ENCODE measurements around the gene INPP5A.

DNA sequence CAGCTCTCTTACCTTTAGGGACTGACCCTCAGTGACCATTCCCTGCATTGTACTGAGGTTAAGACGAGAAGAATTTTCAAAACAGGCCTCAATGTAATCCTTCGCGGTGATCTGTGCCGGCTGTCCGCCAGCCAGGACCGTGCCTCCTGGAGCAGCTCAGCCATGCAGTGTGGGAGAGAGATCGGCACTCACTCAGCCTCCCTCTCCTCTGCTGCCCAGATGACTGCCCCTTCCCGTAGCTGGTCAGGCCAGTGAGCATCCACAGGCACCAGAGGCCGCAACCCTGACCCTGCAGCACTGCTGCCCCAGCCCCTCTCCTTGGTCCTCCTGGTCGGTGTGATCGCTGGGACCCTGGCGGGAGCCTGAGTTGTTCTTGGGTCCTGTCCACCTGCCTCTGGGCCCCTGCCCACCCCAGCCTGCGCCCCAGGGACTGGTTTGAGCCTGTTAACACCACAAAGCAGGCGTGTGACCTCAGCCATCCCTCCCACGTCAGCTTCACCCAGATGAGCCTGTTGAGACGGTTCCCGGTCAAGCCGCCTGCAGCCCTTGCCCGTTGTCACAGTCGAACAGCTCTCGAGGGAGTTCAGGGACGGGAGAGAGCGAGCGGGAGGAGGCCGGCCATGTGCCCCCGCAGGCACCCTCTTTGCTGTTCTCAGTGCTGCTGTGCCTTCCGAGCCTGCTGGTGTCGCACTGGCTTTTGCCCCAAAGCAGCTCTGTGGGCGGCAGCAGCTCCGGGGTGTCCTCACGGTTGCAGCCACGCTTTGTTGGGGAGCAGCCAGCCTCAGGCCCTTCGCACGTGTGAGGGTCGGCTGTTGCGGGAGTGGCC lies 211.2 kb downstream of the INPP5A start:
- no peak for TF ChIP-seq POLR2A (IDR thresholded peaks at IDR 0.05; ENCODE audit: low read length)
- TF ChIP-seq GATA1 (IDR thresholded peaks at IDR 0.05; ENCODE audit: low read depth, low read length): no peak

Data from erythroblast (primary cell).